ENCODE measurements around the gene PIGM. TPM values are rescaled to one million over a fixed set of nuclear protein-coding genes. Genes with fewer than 3 reads are reported as not detected.

The PIGM gene
- total RNA-seq, 1 donor from 2014 or later: 12.2 TPM

GRCh38 chr1:159990005-159990404, 41.8 kb downstream of the PIGM start:
- H3K9me3 Mint-ChIP-seq (ENCODE audit: low read depth): no peaks in the 10 kb centered on the region
- no peak overlapping the region for H3K4me3 Mint-ChIP-seq (ENCODE audit: low read depth)
- no peaks in the 10 kb centered on the region for H3K36me3 Mint-ChIP-seq (ENCODE audit: insufficient read depth)
- no peak for DNase-seq (ENCODE audit: low spot score, unreplicated experiment)
- H3K27me3 Mint-ChIP-seq: peaks cover 4% of the 10 kb centered on the region
- no peaks in the 10 kb centered on the region for H3K4me1 Mint-ChIP-seq (ENCODE audit: low read depth)
- no peak for TF ChIP-seq CTCF (IDR thresholded peaks at IDR 0.05; ENCODE audit: unreplicated experiment)
- no peak overlapping the region for H3K27ac Mint-ChIP-seq

- DNase-seq (ENCODE audit: low spot score, unreplicated experiment): no peak
- Mint-ChIP-seq H3K36me3 (ENCODE audit: insufficient read depth) (no peaks in the 10 kb centered on the region), H3K4me3 (ENCODE audit: low read depth) (no peak overlapping the region), H3K9me3 (ENCODE audit: low read depth) (no peaks in the 10 kb centered on the region), H3K27me3 (peaks cover 2% of the 10 kb centered on the region), H3K4me1 (ENCODE audit: low read depth) (no peaks in the 10 kb centered on the region), H3K27ac (no peak overlapping the region)
- no peak for TF ChIP-seq CTCF (IDR thresholded peaks at IDR 0.05; ENCODE audit: unreplicated experiment)
These were observed 42.2 kb downstream of the PIGM start for GRCh38 chr1:159989581-159989980.

- Mint-ChIP-seq H3K4me3 (ENCODE audit: low read depth) (no peak overlapping the region), H3K9me3 (ENCODE audit: low read depth) (no peaks in the 10 kb centered on the region), H3K27ac (no peak overlapping the region), H3K4me1 (ENCODE audit: low read depth) (peaks cover 5% of the 10 kb centered on the region), H3K27me3 (peaks cover 2% of the 10 kb centered on the region), H3K36me3 (ENCODE audit: insufficient read depth) (no peaks in the 10 kb centered on the region)
- no peak for TF ChIP-seq CTCF (IDR thresholded peaks at IDR 0.05; ENCODE audit: unreplicated experiment)
- DNase-seq (ENCODE audit: low spot score, unreplicated experiment): no peak
These were observed 43.8 kb downstream of the PIGM start for GRCh38 chr1:159988006-159988405.

GRCh38 chr1:159987186-159987585, 44.6 kb downstream of the PIGM start:
- no peak for DNase-seq (ENCODE audit: low spot score, unreplicated experiment)
- Mint-ChIP-seq H3K36me3 (ENCODE audit: insufficient read depth) (no peaks in the 10 kb centered on the region), H3K27me3 (peaks cover 5% of the 10 kb centered on the region), H3K9me3 (ENCODE audit: low read depth) (no peaks in the 10 kb centered on the region), H3K27ac (no peak overlapping the region), H3K4me1 (ENCODE audit: low read depth) (peaks cover 5% of the 10 kb centered on the region), H3K4me3 (ENCODE audit: low read depth) (no peak overlapping the region)
- no peak for TF ChIP-seq CTCF (IDR thresholded peaks at IDR 0.05; ENCODE audit: unreplicated experiment)

- Mint-ChIP-seq H3K27ac (no peak overlapping the region), H3K9me3 (ENCODE audit: low read depth) (no peaks in the 10 kb centered on the region), H3K4me1 (ENCODE audit: low read depth) (peaks cover 5% of the 10 kb centered on the region), H3K4me3 (ENCODE audit: low read depth) (no peak overlapping the region), H3K36me3 (ENCODE audit: insufficient read depth) (no peaks in the 10 kb centered on the region), H3K27me3 (peaks cover 9% of the 10 kb centered on the region)
- no peak for DNase-seq (ENCODE audit: low spot score, unreplicated experiment)
- no peak for TF ChIP-seq CTCF (IDR thresholded peaks at IDR 0.05; ENCODE audit: unreplicated experiment)
These were observed 45.3 kb downstream of the PIGM start for GRCh38 chr1:159986531-159986930.
